Measurements from ENCODE around the gene TNFRSF25. TPM values are rescaled to one million over a fixed set of nuclear protein-coding genes. Genes with fewer than 3 reads are reported as not detected.

TNFRSF25 gene
- total and polyA plus RNA-seq, 2 of the 8 experiments (the other 6 are each of a cell fraction or from before 2014, with no cell fraction given): 10.7 to 19.5 TPM

- Histone ChIP-seq H3K4ac (replicated peaks; ENCODE audit: insufficient read length, low read depth, low read length) (no peak overlapping the region), H3K4me3 (ENCODE audit: extremely low read depth in 1 of 4, insufficient read depth in 2 of 4, low read depth in 3 of 4, low read length in 4 of 4) (peak overlapping the region in 3 of 4 experiments; percentile 15 to 52 (median 19); a peak in 5 of 8 replicates), H3K27ac (ENCODE audit: low read depth, low read length) (no peak overlapping the region), H4K20me1 (replicated peaks in 1 of 2; ENCODE audit: control insufficient read depth in 1 of 2, insufficient read depth in 2 of 2, low read length in 2 of 2) (peaks cover 0 to 7% of the 10 kb centered on the region in 2 experiments), H4K91ac (replicated peaks; ENCODE audit: insufficient read length, low read length) (no peak overlapping the region), H4K5ac (ENCODE audit: insufficient read length, low read depth, low read length) (no peak overlapping the region), H3K36me3 (ENCODE audit: control insufficient read depth in 2 of 4, insufficient read depth in 4 of 4, low read length in 3 of 4) (peaks cover 0 to 7% (median 0%) of the 10 kb centered on the region in 4 experiments; a peak in 1 of 8 replicates), H2BK15ac (ENCODE audit: low read length) (no peak overlapping the region), H3K56ac (replicated peaks; ENCODE audit: insufficient read length, low read depth, low read length) (no peak overlapping the region), H3K23me2 (ENCODE audit: low read depth, low read length) (peaks cover 15% of the 10 kb centered on the region; the same call in 1 of the 2 replicates), H3K4me1 (replicated peaks in 1 of 4; ENCODE audit: control insufficient read depth in 3 of 4, insufficient read depth in 4 of 4, low read length in 3 of 4) (peaks cover 0 to 25% (median 11%) of the 10 kb centered on the region in 4 experiments; a peak in 5 of 7 replicates), H3K9ac (replicated peaks in 1 of 4; ENCODE audit: extremely low read depth in 1 of 4, low read depth in 3 of 4, low read length in 3 of 4) (no peak overlapping the region), H3K4me2 (ENCODE audit: insufficient read depth in 1 of 2, low read depth in 2 of 2, low read length in 2 of 2) (peak overlapping the region; percentile 26 to 67), H2BK5ac (ENCODE audit: low read depth, low read length) (no peak overlapping the region), H3K23ac (ENCODE audit: insufficient read length) (no peak overlapping the region), H3K79me1 (ENCODE audit: low read depth, low read length) (no peaks in the 10 kb centered on the region), H3K9me3 (ENCODE audit: insufficient read depth in 2 of 2, low read depth in 1 of 2, low read length in 1 of 2) (no peaks in the 10 kb centered on the region), H3K27me3 (replicated peaks in 1 of 4; ENCODE audit: control insufficient read depth in 3 of 4, extremely low read depth in 1 of 4, insufficient read depth in 3 of 4, low read length in 3 of 4) (peaks cover 57 to 81% (median 73%) of the 10 kb centered on the region in 4 experiments), H2BK12ac (ENCODE audit: low read depth, low read length) (no peak overlapping the region), H3K14ac (ENCODE audit: insufficient read length) (no peak overlapping the region), H3K18ac (ENCODE audit: extremely low read depth, low read length) (peak overlapping the region; percentile 32; the same call in 1 of the 2 replicates), H2BK20ac (ENCODE audit: low read length) (no peak overlapping the region), H3K79me2 (ENCODE audit: control insufficient read depth in 1 of 2, insufficient read depth in 2 of 2, low read length in 2 of 2) (no peaks in the 10 kb centered on the region), H2BK120ac (replicated peaks; ENCODE audit: low read depth, low read length) (no peak overlapping the region), H2AFZ (ENCODE audit: low read length) (no peak overlapping the region), H4K8ac (ENCODE audit: extremely low read depth, insufficient read depth, low read length) (peak overlapping the region; percentile 45; the same call in 1 of the 2 replicates), H2AK5ac (ENCODE audit: low read depth, low read length) (no peak overlapping the region)
- ChIA-PET CTCF (ENCODE audit: partially characterized antibody) (interaction anchor here (0.7 to 58.4 kb wide), 25 partner anchors 10 to 182 kb away, joined by 3 to 1769 read pairs (median 5); partner anchors contain the start of genes TNFRSF25 and ZBTB48), POLR2A (ENCODE audit: partially characterized antibody) (interaction anchor here (3.4 kb wide), 1 partner anchor 15 kb away, joined by 15 read pairs; no protein-coding TSS in a partner anchor)
- 23% methylated on average over 35 of the region's 35 CpGs; no CpG with 5 or more reads in 1 of the 2 experiments for WGBS, 2 experiments (ENCODE audit: extremely low coverage in 1 of 2, insufficient coverage in 1 of 2, insufficient read length in 1 of 2, insufficient replicate concordance in 2 of 2, low coverage in 1 of 2, low lambda C conversion rate in 2 of 2, missing lambda C conversion rate in 1 of 2)
- FAIRE-seq: no peak
- TF ChIP-seq CTCF (IDR thresholded peaks at IDR 0.05; ENCODE audit: control extremely low read depth in 1 of 3, insufficient read depth in 1 of 3, low read depth in 1 of 3, low read length in 3 of 3) (peak in 2 of 3 experiments; percentile 3 to 35; a peak in 2 of 4 replicates), KDM4A (IDR thresholded peaks at IDR 0.05; ENCODE audit: low read depth, low read length, severe bottlenecking) (peak; percentile 15), TEAD4 (IDR thresholded peaks at IDR 0.05; ENCODE audit: low read depth, low read length) (no peak), SUZ12 (IDR thresholded peaks at IDR 0.05; ENCODE audit: low read length) (peak; percentile 63; the same call in 1 of the 2 replicates), POU5F1 (IDR thresholded peaks at IDR 0.05; ENCODE audit: low read depth, low read length) (no peak), EZH2 (IDR thresholded peaks at IDR 0.05; ENCODE audit: low read depth, low read length, severe bottlenecking) (peak; percentile 77)
- peak in 1 of 2 experiments; percentile 74 for DNase-seq (ENCODE audit: low read depth in 1 of 2, low spot score in 2 of 2)
Observed at GRCh38 chr1:6424000-6424565, 41.9 kb downstream of the TNFRSF25 start.

All from H1 (cell line).